Fibroblast of mammary gland (primary cell): ENCODE measurements around the gene MYLK4.

Source experiments
- DNase-seq: peaks from one replicate; pipeline ENCODE4 v3.0.0-alpha.2; 2010; ENCODE audit warnings: low read depth
- H3K4me3 ChIP-seq: 2 replicates; pipeline ENCODE4 v1.5.1; 2011; ENCODE audit warnings: low read depth, mild to moderate bottlenecking, low read length, moderate library complexity; ENCODE audit not compliant: control insufficient read depth
- CTCF ChIP-seq: conservative IDR thresholded peaks from 2 replicates; pipeline ENCODE4 v1.5.1; 2011; ENCODE audit warnings: low read depth, low read length, inconsistent platforms; ENCODE audit not compliant: control insufficient read depth, insufficient read depth

MYLK4 gene

GRCh38 chr6:2758980-2759379 is 8.3 kb upstream of the MYLK4 start:
- no peak for TF ChIP-seq CTCF
- DNase-seq: no peak
- H3K4me3 ChIP-seq: no peak overlapping the region

GRCh38 chr6:2756687-2757224 is 6.0 kb upstream of the MYLK4 start:
- no peak for DNase-seq
- no peak overlapping the region for H3K4me3 ChIP-seq

GRCh38 chr6:2756241-2756640 is 5.5 kb upstream of the MYLK4 start:
- DNase-seq: no peak
- TF ChIP-seq CTCF: no peak
- H3K4me3 ChIP-seq: no peak overlapping the region

More at GRCh38 chr6:2756687-2757224, 6.0 kb upstream of the MYLK4 start:
- TF ChIP-seq CTCF: no peak

GRCh38 chr6:2755456-2755855 is 4.7 kb upstream of the MYLK4 start:
- DNase-seq: no peak
- H3K4me3 ChIP-seq: no peak overlapping the region

GRCh38 chr6:2754911-2755310 is 4.2 kb upstream of the MYLK4 start:
- H3K4me3 ChIP-seq: no peak overlapping the region
- no peak for TF ChIP-seq CTCF
- DNase-seq: no peak

More at GRCh38 chr6:2755456-2755855, 4.7 kb upstream of the MYLK4 start:
- no peak for TF ChIP-seq CTCF

- H3K4me3 ChIP-seq: no peak overlapping the region
- no peak for TF ChIP-seq CTCF
- no peak for DNase-seq
Observed at GRCh38 chr6:2754393-2754792, 3.7 kb upstream of the MYLK4 start.

GRCh38 chr6:2753743-2754142 is 3.0 kb upstream of the MYLK4 start:
- no peak for DNase-seq
- no peak for TF ChIP-seq CTCF
- H3K4me3 ChIP-seq: no peak overlapping the region
